LHCN-M2 (cell line): Measurements from ENCODE around the gene SLAMF8. TPM values are rescaled to one million over a fixed set of nuclear protein-coding genes. Genes with fewer than 3 reads are reported as not detected.

Experiments used
- DNase-seq: peaks from one replicate; pipeline ENCODE4 v3.0.0-alpha.2; 2012; ENCODE audit warnings: low read depth
- total RNA-seq: library from RNA; depleted of rRNA; stranded (reverse); fragments of >200 nt; gene quantifications from 2 replicates; pipeline ENCODE4 v1.2.3, GENCODE V29; 2014; rRNA removed

Gene SLAMF8
- total RNA-seq, 1 experiment from 2014 or later = not detected

GRCh38 chr1:159869173-159869572, 42.5 kb downstream of the SLAMF8 start:
- peak; percentile 75 for DNase-seq

- no peak for DNase-seq
Observed at GRCh38 chr1:159869607-159870006, 42.9 kb downstream of the SLAMF8 start.

GRCh38 chr1:159870704-159871103, 44.0 kb downstream of the SLAMF8 start:
- DNase-seq = no peak

- no peak for DNase-seq
Observed at GRCh38 chr1:159872891-159873290, 46.2 kb downstream of the SLAMF8 start.

- no peak for DNase-seq
Observed at GRCh38 chr1:159873530-159874143, 47.0 kb downstream of the SLAMF8 start.

GRCh38 chr1:159877695-159878444, 51.2 kb downstream of the SLAMF8 start:
- DNase-seq = no peak

- DNase-seq = no peak
Observed at GRCh38 chr1:159879136-159879535, 52.5 kb downstream of the SLAMF8 start.

- DNase-seq = peak; percentile 69
Observed at GRCh38 chr1:159879977-159880376, 53.3 kb downstream of the SLAMF8 start.

- no peak for DNase-seq
Observed at GRCh38 chr1:159880430-159880829, 53.8 kb downstream of the SLAMF8 start.

- DNase-seq = peak; percentile 98
Observed at GRCh38 chr1:159881622-159882526, 55.2 kb downstream of the SLAMF8 start.

- peak; percentile 51 for DNase-seq
Observed at GRCh38 chr1:159882527-159882862, 55.8 kb downstream of the SLAMF8 start.

- no peak for DNase-seq
Observed at GRCh38 chr1:159883134-159883533, 56.5 kb downstream of the SLAMF8 start.

GRCh38 chr1:159884296-159884695, 57.6 kb downstream of the SLAMF8 start:
- DNase-seq = no peak

Other genes starting within 250 kb of the SLAMF8 start
- gene APCS, start 239.0 kb upstream of the SLAMF8 start, total RNA-seq = not detected in 2 replicates
- gene CRP, start 112.3 kb upstream of the SLAMF8 start, total RNA-seq = not detected in 2 replicates
- 38.4 and 57.5 TPM in 2 replicates for gene DUSP23, start 45.9 kb upstream of the SLAMF8 start, total RNA-seq
- gene FCRL6, start 24.5 kb upstream of the SLAMF8 start, total RNA-seq = not detected in 2 replicates
- gene VSIG8, start 35.8 kb downstream of the SLAMF8 start, total RNA-seq = not detected in 2 replicates
- gene CFAP45, start 73.3 kb downstream of the SLAMF8 start, total RNA-seq = 0.34 and 1.2 TPM in 2 replicates
- 294 and 366 TPM in 2 replicates for gene TAGLN2, start 98.6 kb downstream of the SLAMF8 start, total RNA-seq
- not detected in 2 replicates for gene IGSF9, start 118.7 kb downstream of the SLAMF8 start, total RNA-seq
- gene SLAMF9, start 127.4 kb downstream of the SLAMF8 start, total RNA-seq = not detected in 2 replicates
- 4.3 and 5.4 TPM in 2 replicates for gene PIGM, start 205.1 kb downstream of the SLAMF8 start, total RNA-seq
- gene KCNJ10, start 243.3 kb downstream of the SLAMF8 start, total RNA-seq = not detected in 2 replicates